ENCODE data around the gene SRGN. TPM values are rescaled to one million over a fixed set of nuclear protein-coding genes. Genes with fewer than 3 reads are reported as not detected.

SRGN gene
- total and polyA plus RNA-seq, 2 donors (not counting 1 experiment from before 2014, with no cell fraction given) = 47.3 to 52.3 TPM

DNA sequence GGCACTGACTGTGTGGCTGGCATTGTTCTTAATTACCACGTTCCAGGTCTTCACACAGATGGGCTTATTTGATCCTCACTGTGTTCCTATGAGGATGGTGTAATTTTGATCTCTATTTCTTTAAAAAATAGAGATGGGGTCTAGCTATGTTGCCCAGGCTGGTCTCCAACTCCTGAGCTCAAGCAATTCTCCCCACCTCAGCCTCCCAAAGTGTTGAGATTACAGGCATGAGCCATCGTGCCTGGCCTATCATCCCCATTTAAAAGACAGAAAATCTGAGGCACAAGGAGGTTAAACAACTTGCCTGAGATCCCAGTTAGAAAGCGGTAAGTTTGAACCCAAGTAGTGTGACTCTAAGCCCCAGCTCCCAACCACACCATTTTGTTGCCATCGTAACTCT, 17.0 kb upstream of the SRGN start:
- ATAC-seq (ENCODE audit: low read depth) = no peak
- POLR2A ChIA-PET = no interaction called here
- H3K27me3 Mint-ChIP-seq = no peaks in the 10 kb centered on the region

DNA sequence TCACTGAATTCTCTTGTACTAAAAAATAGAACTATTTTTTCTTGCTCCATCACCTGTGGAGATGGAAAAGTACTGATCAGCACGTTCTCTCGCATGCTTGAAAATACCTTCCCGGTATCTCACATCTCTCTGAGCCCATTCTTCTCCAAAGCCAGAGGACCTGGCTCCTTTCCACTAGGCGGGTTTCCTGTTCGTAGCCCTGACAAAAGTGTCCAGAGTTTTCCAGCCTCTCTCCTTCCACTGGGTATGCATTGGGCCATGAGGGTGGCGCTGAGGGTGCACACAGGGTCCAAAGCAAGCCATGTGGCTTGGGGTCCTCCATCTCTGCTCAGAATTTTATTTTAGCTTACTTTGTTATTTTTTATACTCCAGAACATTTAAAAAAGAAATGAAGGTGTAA, 16.3 kb upstream of the SRGN start:
- Mint-ChIP-seq H3K27ac (no peak overlapping the region), H3K9me3 (ENCODE audit: insufficient read depth) (no peaks in the 10 kb centered on the region), H3K4me3 (no peak overlapping the region), H3K4me1 (no peaks in the 10 kb centered on the region), H3K27me3 (no peaks in the 10 kb centered on the region)
- POLR2A ChIA-PET = interaction anchor here (0.7 kb wide), 1 partner anchor 53 kb away, joined by 4 read pairs; no protein-coding TSS in a partner anchor
- no peaks in the 10 kb centered on the region for H3K36me3 ChIP-seq (replicated peaks in 1 of 2; ENCODE audit: control extremely low read depth in 1 of 2, control insufficient read depth in 1 of 2, extremely low read depth in 1 of 2, insufficient read depth in 2 of 2, low read length in 1 of 2)
- DNase-seq = no peak
- H3K79me2 ChIP-seq (ENCODE audit: control insufficient read depth, insufficient read depth, low read length) = no peaks in the 10 kb centered on the region
- TF ChIP-seq EZH2 (IDR thresholded peaks at IDR 0.05; ENCODE audit: borderline replicate concordance, insufficient read depth, low read depth, low read length, poor library complexity, severe bottlenecking) (no peak), CTCF (IDR thresholded peaks at IDR 0.05) (no peak)
- ATAC-seq (ENCODE audit: low read depth) = no peak
- H2AFZ ChIP-seq (ENCODE audit: insufficient read depth, low read depth, low read length, poor library complexity, severe bottlenecking) = no peak overlapping the region
- no peak overlapping the region for H3K4me2 ChIP-seq (replicated peaks; ENCODE audit: low read depth, low read length, poor library complexity, severe bottlenecking)
- H3K9ac ChIP-seq (ENCODE audit: low read length) = no peak overlapping the region
- intact Hi-C loops (cut with micrococcal nuclease) = no loop called here
- H4K20me1 ChIP-seq (ENCODE audit: control insufficient read depth, insufficient read depth, low read length, poor library complexity, severe bottlenecking) = no peaks in the 10 kb centered on the region
- H3K9me3 ChIP-seq (ENCODE audit: control extremely low read depth in 1 of 3, control insufficient read depth in 2 of 3, insufficient read depth in 1 of 3, low read length in 2 of 3) = no peaks in the 10 kb centered on the region
- no peak overlapping the region for H3K4me3 ChIP-seq (ENCODE audit: control extremely low read depth in 1 of 5, extremely low read depth in 1 of 5, insufficient read depth in 1 of 5, low read depth in 2 of 5, low read length in 4 of 5)
- H3K4me1 ChIP-seq (ENCODE audit: control insufficient read depth in 2 of 2, insufficient read depth in 2 of 2, low read length in 2 of 2) = no peaks in the 10 kb centered on the region
- 88% methylated on average over 5 of the region's 6 CpGs for WGBS (ENCODE audit: insufficient coverage)
- CTCF ChIA-PET = no interaction called here
- no peak overlapping the region for H3K27ac ChIP-seq (ENCODE audit: low read length in 2 of 2)
- no peaks in the 10 kb centered on the region for H3K27me3 ChIP-seq (replicated peaks in 1 of 4; ENCODE audit: control extremely low read depth in 1 of 4, control insufficient read depth in 3 of 4, insufficient read depth in 4 of 4, low read length in 3 of 4)

More for the DNA sequence above, 17.0 kb upstream of the SRGN start:
- Histone ChIP-seq H3K9me3 (ENCODE audit: control extremely low read depth in 1 of 3, control insufficient read depth in 2 of 3, insufficient read depth in 1 of 3, low read length in 2 of 3) (no peaks in the 10 kb centered on the region), H3K4me2 (replicated peaks; ENCODE audit: low read depth, low read length, poor library complexity, severe bottlenecking) (no peak overlapping the region), H3K9ac (ENCODE audit: low read length) (no peak overlapping the region), H3K27ac (ENCODE audit: low read length in 2 of 2) (no peak overlapping the region), H3K36me3 (replicated peaks in 1 of 2; ENCODE audit: control extremely low read depth in 1 of 2, control insufficient read depth in 1 of 2, extremely low read depth in 1 of 2, insufficient read depth in 2 of 2, low read length in 1 of 2) (no peaks in the 10 kb centered on the region), H3K4me3 (ENCODE audit: control extremely low read depth in 1 of 5, extremely low read depth in 1 of 5, insufficient read depth in 1 of 5, low read depth in 2 of 5, low read length in 4 of 5) (no peak overlapping the region), H3K79me2 (ENCODE audit: control insufficient read depth, insufficient read depth, low read length) (no peaks in the 10 kb centered on the region), H2AFZ (ENCODE audit: insufficient read depth, low read depth, low read length, poor library complexity, severe bottlenecking) (no peak overlapping the region), H4K20me1 (ENCODE audit: control insufficient read depth, insufficient read depth, low read length, poor library complexity, severe bottlenecking) (no peaks in the 10 kb centered on the region), H3K27me3 (replicated peaks in 1 of 4; ENCODE audit: control extremely low read depth in 1 of 4, control insufficient read depth in 3 of 4, insufficient read depth in 4 of 4, low read length in 3 of 4) (no peaks in the 10 kb centered on the region), H3K4me1 (ENCODE audit: control insufficient read depth in 2 of 2, insufficient read depth in 2 of 2, low read length in 2 of 2) (no peaks in the 10 kb centered on the region)
- TF ChIP-seq CTCF (IDR thresholded peaks at IDR 0.05) = no peak
- no peak for TF ChIP-seq EZH2 (IDR thresholded peaks at IDR 0.05; ENCODE audit: borderline replicate concordance, insufficient read depth, low read depth, low read length, poor library complexity, severe bottlenecking)
- no peak for DNase-seq
- H3K27ac Mint-ChIP-seq = no peak overlapping the region
- no peaks in the 10 kb centered on the region for H3K9me3 Mint-ChIP-seq (ENCODE audit: insufficient read depth)
- CTCF ChIA-PET = no interaction called here
- no peak overlapping the region for H3K4me3 Mint-ChIP-seq
- H3K4me1 Mint-ChIP-seq = peaks cover 4% of the 10 kb centered on the region
- WGBS (ENCODE audit: insufficient coverage) = 90% methylated on average over 2 of the region's 4 CpGs
- intact Hi-C loops (cut with micrococcal nuclease) = no loop called here
